DND-41 (cell line): ENCODE results near the gene ATP9B.

ENCODE experiments used
- ATAC-seq: fragments of 200-7000 bp; cut with Tn5 transposase; 3 replicates; pipeline ENCODE4 v1.9.1; 2021; ENCODE audit warnings: low read depth; ENCODE audit not compliant: insufficient read depth
- DNase-seq: peaks from one replicate; pipeline ENCODE4 v3.0.0-alpha.2; 2020
- H2AFZ ChIP-seq: 2 replicates; pipeline ENCODE4 v1.6.0; 2012; ENCODE audit warnings: low read depth, low read length
- H3K27ac ChIP-seq: 2 replicates; pipeline ENCODE4 v1.5.1; 2012; ENCODE audit warnings: low read length, inconsistent platforms
- H3K27me3 ChIP-seq: fragments of 200-600 bp; sonication (generic); 2 replicates; pipeline ENCODE4 v1.6.0; 2012; ENCODE audit warnings: low read length, mild to moderate bottlenecking, inconsistent platforms; ENCODE audit not compliant: insufficient read depth, poor library complexity
- H3K36me3 ChIP-seq: 2 replicates; pipeline ENCODE4 v1.5.1; 2012; ENCODE audit warnings: low read length, inconsistent platforms; ENCODE audit not compliant: insufficient read depth
- H3K4me1 ChIP-seq: 2 replicates; pipeline ENCODE4 v1.5.1; 2012; ENCODE audit warnings: mild to moderate bottlenecking, low read length; ENCODE audit not compliant: insufficient read depth
- H3K4me2 ChIP-seq: 2 replicates; pipeline ENCODE4 v1.6.0; 2012; ENCODE audit warnings: mild to moderate bottlenecking, moderate library complexity, low read length, inconsistent platforms; ENCODE audit not compliant: insufficient read depth
- H3K4me3 ChIP-seq, 2 experiments: fragments of 200-600 bp in 1 of 2; shearing (Covaris generic) in 1 of 2; 2 replicates each; pipeline ENCODE4 v1.5.1; 2012 to 2016; ENCODE audit warnings: inconsistent platforms in 2 of 2, low read length in 2 of 2, mild to moderate bottlenecking in 2 of 2, low read depth in 1 of 2, moderate library complexity in 1 of 2
- H3K79me2 ChIP-seq: 2 replicates; pipeline ENCODE4 v1.6.0; 2012; ENCODE audit warnings: low read length, inconsistent platforms; ENCODE audit not compliant: insufficient read depth
- H3K9ac ChIP-seq: 2 replicates; pipeline ENCODE4 v1.6.0; 2012; ENCODE audit warnings: low read depth, mild to moderate bottlenecking, inconsistent platforms, low read length, moderate library complexity
- H3K9me3 ChIP-seq: 2 replicates; pipeline ENCODE4 v1.5.1; 2012; ENCODE audit warnings: low read length, moderate library complexity, mild to moderate bottlenecking, inconsistent platforms; ENCODE audit not compliant: insufficient read depth, severe bottlenecking
- H4K20me1 ChIP-seq: 2 replicates; pipeline ENCODE4 v1.6.0; 2012; ENCODE audit warnings: low read length; ENCODE audit not compliant: insufficient read depth
- EZH2 ChIP-seq: IDR thresholded peaks from 3 replicates; pipeline ENCODE4 v1.6.1; 2012; ENCODE audit warnings: borderline replicate concordance, low read depth, mild to moderate bottlenecking, moderate library complexity, low read length, inconsistent platforms; ENCODE audit not compliant: severe bottlenecking
- TF ChIP-seq, protein P1 (sequence below): IDR thresholded peaks from 2 replicates; pipeline ENCODE4 v1.5.1; 2012; ENCODE audit warnings: borderline replicate concordance, low read length, moderate library complexity, mild to moderate bottlenecking; ENCODE audit not compliant: poor library complexity, severe bottlenecking; ENCODE audit errors: extremely low read depth

The ATP9B gene

DNA sequence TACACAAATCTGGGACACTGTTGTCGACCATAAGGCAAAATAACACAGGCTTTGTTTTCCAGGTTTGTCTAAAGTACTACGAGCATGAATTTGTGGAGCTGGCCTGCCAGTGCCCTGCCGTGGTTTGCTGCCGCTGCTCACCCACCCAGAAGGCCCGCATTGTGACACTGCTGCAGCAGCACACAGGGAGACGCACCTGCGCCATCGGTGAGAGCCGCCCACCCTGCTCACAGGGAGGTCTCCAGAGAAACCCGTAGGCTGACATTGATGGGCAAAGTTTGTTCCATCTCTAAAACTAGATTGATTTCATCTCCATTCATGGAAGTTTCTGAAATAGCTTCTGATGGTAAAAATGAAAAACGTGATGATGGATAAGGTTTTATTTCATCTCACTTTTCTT, 276.2 kb downstream of the ATP9B start:
- H3K4me1 ChIP-seq: no peaks in the 10 kb centered on the region
- TF ChIP-seq, protein P1, sequence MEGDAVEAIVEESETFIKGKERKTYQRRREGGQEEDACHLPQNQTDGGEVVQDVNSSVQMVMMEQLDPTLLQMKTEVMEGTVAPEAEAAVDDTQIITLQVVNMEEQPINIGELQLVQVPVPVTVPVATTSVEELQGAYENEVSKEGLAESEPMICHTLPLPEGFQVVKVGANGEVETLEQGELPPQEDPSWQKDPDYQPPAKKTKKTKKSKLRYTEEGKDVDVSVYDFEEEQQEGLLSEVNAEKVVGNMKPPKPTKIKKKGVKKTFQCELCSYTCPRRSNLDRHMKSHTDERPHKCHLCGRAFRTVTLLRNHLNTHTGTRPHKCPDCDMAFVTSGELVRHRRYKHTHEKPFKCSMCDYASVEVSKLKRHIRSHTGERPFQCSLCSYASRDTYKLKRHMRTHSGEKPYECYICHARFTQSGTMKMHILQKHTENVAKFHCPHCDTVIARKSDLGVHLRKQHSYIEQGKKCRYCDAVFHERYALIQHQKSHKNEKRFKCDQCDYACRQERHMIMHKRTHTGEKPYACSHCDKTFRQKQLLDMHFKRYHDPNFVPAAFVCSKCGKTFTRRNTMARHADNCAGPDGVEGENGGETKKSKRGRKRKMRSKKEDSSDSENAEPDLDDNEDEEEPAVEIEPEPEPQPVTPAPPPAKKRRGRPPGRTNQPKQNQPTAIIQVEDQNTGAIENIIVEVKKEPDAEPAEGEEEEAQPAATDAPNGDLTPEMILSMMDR: no peak
- no peak for TF ChIP-seq EZH2
- ATAC-seq: no peak

DNA sequence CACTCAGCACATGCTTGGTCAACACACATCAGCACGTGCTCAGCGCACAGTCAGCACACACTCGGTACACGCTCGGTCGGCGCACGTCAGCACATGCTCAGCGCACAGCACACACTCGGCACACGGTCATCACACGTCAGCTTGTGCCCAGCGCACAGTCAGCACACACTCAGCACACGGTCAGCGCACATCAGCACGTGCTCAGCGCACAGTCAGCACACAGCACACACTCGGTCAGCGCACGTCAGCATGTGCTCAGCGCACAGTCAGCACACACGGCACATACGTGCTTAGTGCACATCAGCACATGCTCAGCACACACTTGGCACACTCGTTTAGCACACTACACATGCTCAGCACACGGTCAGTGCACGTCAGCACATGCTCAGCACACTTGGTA, 276.8 kb downstream of the ATP9B start:
- H3K4me2 ChIP-seq: no peak overlapping the region
- ATAC-seq: no peak

More for the DNA sequence above, 276.2 kb downstream of the ATP9B start:
- Histone ChIP-seq H3K4me3 (no peak overlapping the region), H3K79me2 (no peaks in the 10 kb centered on the region), H3K4me2 (no peak overlapping the region), H3K9me3 (no peaks in the 10 kb centered on the region), H2AFZ (no peak overlapping the region), H3K36me3 (peaks cover 74% of the 10 kb centered on the region), H3K9ac (no peak overlapping the region), H4K20me1 (peaks cover 6% of the 10 kb centered on the region), H3K27me3 (no peaks in the 10 kb centered on the region), H3K27ac (no peak overlapping the region)
- no peak for DNase-seq

DNA sequence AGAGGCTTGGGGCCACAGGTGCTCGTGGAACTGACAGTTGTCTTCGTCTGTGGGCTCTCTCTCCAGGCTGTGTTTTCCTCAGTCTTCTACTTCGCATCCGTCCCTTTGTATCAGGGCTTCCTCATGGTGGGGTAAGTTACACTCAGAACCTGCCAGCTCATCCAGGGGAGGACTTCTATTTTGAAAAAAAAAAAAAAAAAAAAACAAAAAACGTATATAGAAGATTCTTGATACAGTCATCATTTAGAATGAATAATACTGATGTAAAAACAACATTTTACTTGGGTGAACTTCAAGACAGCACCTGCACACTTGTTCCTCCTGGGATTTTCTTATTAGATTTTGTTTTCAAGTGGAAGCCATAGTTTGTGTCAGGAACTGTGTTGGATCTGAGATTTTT, 278.9 kb downstream of the ATP9B start:
- Histone ChIP-seq H3K4me2 (no peak overlapping the region), H3K4me1 (no peaks in the 10 kb centered on the region), H3K79me2 (no peaks in the 10 kb centered on the region), H3K36me3 (peaks cover 72% of the 10 kb centered on the region), H3K9ac (no peak overlapping the region), H2AFZ (no peak overlapping the region), H3K27me3 (no peaks in the 10 kb centered on the region), H3K4me3 (no peak overlapping the region), H3K27ac (no peak overlapping the region), H3K9me3 (no peaks in the 10 kb centered on the region), H4K20me1 (peaks cover 6% of the 10 kb centered on the region)
- ATAC-seq (no peak), DNase-seq (no peak)
- no peak for TF ChIP-seq EZH2
- TF ChIP-seq, protein P1: no peak

More for the DNA sequence above, 276.8 kb downstream of the ATP9B start:
- Histone ChIP-seq H4K20me1 (peaks cover 6% of the 10 kb centered on the region), H3K9ac (no peak overlapping the region), H3K79me2 (no peaks in the 10 kb centered on the region), H3K4me1 (no peaks in the 10 kb centered on the region), H3K27ac (no peak overlapping the region), H2AFZ (no peak overlapping the region), H3K36me3 (peaks cover 71% of the 10 kb centered on the region), H3K27me3 (no peaks in the 10 kb centered on the region), H3K9me3 (no peaks in the 10 kb centered on the region), H3K4me3 (no peak overlapping the region)
- TF ChIP-seq EZH2: no peak
- TF ChIP-seq, protein P1: no peak
- no peak for DNase-seq

DNA sequence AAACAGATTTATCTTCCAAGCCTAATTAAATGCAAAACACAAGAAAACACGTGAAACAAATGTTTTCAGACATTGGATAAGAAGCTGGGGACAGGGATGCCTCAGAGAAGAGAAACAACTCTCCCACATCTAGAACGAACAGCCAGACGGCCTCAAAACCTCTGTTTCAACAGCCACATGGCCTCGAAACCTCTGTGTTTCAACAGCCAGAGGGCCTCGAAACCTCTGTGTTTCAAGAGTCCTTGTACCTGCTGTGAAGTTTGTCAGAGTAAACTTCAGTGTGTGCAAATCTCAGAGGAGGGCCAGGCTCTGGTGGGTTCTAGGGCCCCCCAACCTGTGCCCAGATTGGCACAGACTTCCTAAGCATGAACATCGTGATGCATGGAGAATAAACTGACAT, 283.2 kb downstream of the ATP9B start:
- DNase-seq (no peak), ATAC-seq (no peak)
- no peak overlapping the region for H3K4me2 ChIP-seq
- no peak for TF ChIP-seq EZH2
- TF ChIP-seq, protein P1: no peak
- no peaks in the 10 kb centered on the region for H3K4me1 ChIP-seq
- H3K9me3 ChIP-seq: no peaks in the 10 kb centered on the region
- no peaks in the 10 kb centered on the region for H3K27me3 ChIP-seq
- no peaks in the 10 kb centered on the region for H3K79me2 ChIP-seq
- no peak overlapping the region for H3K9ac ChIP-seq
- H3K4me3 ChIP-seq: no peak overlapping the region
- peaks cover 30% of the 10 kb centered on the region for H3K36me3 ChIP-seq
- no peak overlapping the region for H3K27ac ChIP-seq
- no peaks in the 10 kb centered on the region for H4K20me1 ChIP-seq
- no peak overlapping the region for H2AFZ ChIP-seq
